HUES48 (cell line): ENCODE measurements around the gene NPFFR1.
"Not testable (repeated sequence)": the region's sequence is repeated elsewhere in the genome, so short reads cannot be mapped to it uniquely, and the experiment has no call there.

Source experiments
- H3K27ac ChIP-seq: one replicate; pipeline ENCODE4 v1.7.0; 2013; ENCODE audit warnings: low read depth, low read length, inconsistent platforms
- H3K27me3 ChIP-seq: 2 replicates; pipeline ENCODE4 v1.6.1; 2013; ENCODE audit warnings: mild to moderate bottlenecking, low read length; ENCODE audit not compliant: control insufficient read depth, insufficient read depth
- H3K36me3 ChIP-seq: 2 replicates; pipeline ENCODE4 v1.6.1; 2013; ENCODE audit warnings: low read length; ENCODE audit not compliant: control insufficient read depth, insufficient read depth
- H3K4me1 ChIP-seq: 2 replicates; pipeline ENCODE4 v1.6.1; 2013; ENCODE audit warnings: mild to moderate bottlenecking, low read length; ENCODE audit not compliant: control insufficient read depth, insufficient read depth
- H3K4me3 ChIP-seq: 2 replicates; pipeline ENCODE4 v1.5.1; 2013; ENCODE audit warnings: mild to moderate bottlenecking, low read depth, low read length
- H3K9ac ChIP-seq: 2 replicates; pipeline ENCODE4 v1.6.1; 2013; ENCODE audit warnings: mild to moderate bottlenecking, low read depth, low read length, moderate library complexity
- H3K9me3 ChIP-seq: 2 replicates; pipeline ENCODE4 v1.6.1; 2013; ENCODE audit warnings: low read length; ENCODE audit not compliant: control insufficient read depth, insufficient read depth

Gene NPFFR1

DNA sequence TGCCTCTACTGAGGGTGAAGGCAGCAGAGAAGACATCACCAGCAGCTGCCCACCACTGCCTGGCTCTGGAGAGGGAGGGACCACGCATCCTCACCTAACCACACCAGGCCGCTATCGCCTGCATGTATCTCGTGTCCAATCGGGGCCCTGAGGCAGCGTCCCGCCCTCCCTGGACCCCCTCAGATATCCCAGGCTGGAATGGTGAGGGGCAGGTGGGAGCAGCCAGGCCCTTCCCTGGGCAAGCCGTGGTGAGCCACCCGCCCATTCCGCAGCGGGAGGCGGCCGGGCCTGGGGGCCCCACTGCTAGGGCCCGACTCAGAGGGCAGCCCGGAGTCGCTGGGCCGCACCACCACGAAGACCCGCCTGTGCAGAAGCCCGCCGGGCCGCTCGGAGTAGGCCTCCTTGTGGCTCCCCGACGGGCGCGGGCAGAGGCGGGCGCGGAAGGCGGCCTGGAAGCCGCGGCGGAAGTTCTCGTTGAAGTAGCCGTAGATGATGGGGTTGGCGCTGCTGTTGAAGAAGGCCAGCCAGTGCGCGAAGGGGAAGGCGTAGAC, 29.0 kb downstream of the NPFFR1 start:
- Histone ChIP-seq H3K27ac (no peak overlapping the region), H3K36me3 (no peaks in the 10 kb centered on the region), H3K9ac (no peak overlapping the region), H3K27me3 (no peaks in the 10 kb centered on the region), H3K9me3 (no peaks in the 10 kb centered on the region), H3K4me1 (no peaks in the 10 kb centered on the region), H3K4me3 (no peak overlapping the region)

DNA sequence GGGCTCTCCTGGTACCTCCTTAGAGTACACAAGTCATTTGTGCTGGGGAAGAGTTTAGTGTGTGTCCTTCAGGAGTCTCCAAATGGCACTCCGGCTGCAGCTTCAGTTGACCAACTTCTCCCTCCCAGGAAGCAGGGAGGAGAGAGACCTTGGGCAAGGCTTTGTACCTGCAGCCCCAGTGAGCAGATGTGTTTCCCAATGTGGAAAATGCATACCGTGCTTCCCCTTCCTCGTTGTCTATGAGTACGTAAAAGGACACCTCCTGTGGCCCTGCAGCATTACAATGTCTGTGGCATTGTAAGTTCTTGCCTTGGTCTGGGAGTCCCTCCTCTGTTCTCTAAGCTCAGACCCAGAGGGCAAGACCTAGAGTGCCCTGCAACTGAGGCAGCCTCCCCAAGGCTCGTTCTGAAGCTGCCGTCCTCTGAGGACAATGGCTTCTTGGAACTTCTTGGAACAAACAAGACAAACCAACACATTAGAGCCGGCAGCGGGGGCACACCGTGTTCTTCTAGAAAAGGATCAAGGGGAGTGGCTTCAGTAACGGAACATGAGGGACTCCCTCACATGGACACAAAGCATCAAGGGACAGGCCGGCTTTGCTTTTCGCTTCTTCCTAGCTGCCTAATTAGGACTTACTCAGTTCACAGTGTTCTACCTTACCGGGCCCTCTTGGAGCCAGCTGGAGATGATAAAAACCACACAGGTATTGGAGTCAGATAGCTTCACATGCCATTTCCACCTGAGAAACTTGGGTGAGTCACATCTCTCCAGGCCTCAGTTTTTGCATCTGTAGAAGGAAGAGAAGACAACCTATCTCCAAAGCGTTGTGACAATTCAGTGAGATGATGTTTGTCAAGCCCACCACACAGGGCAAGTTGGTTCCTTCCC, 29.7 kb downstream of the NPFFR1 start:
- H3K36me3 ChIP-seq, result no peaks in the 10 kb centered on the region
- no peaks in the 10 kb centered on the region for H3K9me3 ChIP-seq
- no peak overlapping the region for H3K9ac ChIP-seq
- no peaks in the 10 kb centered on the region for H3K27me3 ChIP-seq
- H3K4me3 ChIP-seq, result no peak overlapping the region
- no peaks in the 10 kb centered on the region for H3K4me1 ChIP-seq
- H3K27ac ChIP-seq, result no peak overlapping the region

DNA sequence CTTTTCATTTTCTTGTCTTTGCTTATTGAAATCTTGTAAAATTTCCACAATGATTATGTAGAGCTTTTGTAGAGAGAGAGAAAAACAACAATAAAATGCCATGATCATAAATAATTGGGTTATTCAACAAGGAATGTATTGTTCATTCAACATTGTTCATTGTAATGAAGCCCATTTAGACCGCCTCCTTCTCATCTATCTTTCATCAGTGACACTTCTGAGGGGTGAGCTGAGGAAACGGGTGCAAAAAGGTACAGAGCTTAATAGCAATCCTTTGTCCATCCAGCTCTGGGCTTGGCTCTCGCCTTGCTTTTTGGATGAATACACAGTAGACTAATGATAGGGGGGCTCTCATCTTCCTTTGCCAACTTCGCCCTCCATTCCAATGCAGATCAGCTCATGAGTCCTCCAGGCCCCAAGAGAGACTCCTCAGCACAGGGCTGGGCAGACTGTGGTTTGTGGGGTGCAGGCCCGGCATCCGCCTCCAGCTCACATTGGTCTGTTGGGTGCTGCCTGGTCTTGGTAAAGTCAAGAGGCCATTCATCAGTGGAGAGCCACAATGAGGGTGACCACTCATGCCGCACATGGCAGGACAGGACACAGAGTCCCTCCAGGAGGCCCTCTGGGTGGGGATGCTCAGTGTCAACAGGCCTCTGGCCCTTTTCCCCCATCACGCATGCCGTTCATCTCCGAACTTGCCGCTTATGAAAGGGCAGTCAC, 32.7 kb downstream of the NPFFR1 start:
- no peak overlapping the region for H3K9ac ChIP-seq
- no peaks in the 10 kb centered on the region for H3K4me1 ChIP-seq
- H3K9me3 ChIP-seq, result no peaks in the 10 kb centered on the region
- no peak overlapping the region for H3K27ac ChIP-seq
- H3K27me3 ChIP-seq, result no peaks in the 10 kb centered on the region
- no peaks in the 10 kb centered on the region for H3K36me3 ChIP-seq
- no peak overlapping the region for H3K4me3 ChIP-seq

DNA sequence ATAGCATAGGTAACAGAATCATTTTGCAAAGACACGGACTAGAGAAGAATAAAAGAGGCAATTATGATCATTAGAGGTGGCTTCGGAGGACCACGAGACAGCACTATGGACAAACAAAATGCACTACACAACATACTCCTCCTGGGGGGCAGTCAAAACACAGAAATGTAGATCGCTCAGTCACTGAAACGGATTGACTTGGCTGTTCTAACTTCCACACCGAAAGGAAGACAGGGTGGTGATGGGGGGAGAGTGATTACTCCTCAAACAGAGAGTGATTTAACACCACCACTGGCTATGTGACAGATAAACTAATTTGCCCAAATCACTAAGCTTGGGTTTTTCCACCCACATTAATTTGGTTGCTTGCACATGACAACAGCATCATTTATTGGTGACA, 36.4 kb downstream of the NPFFR1 start:
- Histone ChIP-seq H3K36me3 (no peaks in the 10 kb centered on the region), H3K9ac (no peak overlapping the region), H3K4me1 (no peaks in the 10 kb centered on the region), H3K9me3 (no peaks in the 10 kb centered on the region), H3K4me3 (no peak overlapping the region), H3K27ac (no peak overlapping the region), H3K27me3 (no peaks in the 10 kb centered on the region)

DNA sequence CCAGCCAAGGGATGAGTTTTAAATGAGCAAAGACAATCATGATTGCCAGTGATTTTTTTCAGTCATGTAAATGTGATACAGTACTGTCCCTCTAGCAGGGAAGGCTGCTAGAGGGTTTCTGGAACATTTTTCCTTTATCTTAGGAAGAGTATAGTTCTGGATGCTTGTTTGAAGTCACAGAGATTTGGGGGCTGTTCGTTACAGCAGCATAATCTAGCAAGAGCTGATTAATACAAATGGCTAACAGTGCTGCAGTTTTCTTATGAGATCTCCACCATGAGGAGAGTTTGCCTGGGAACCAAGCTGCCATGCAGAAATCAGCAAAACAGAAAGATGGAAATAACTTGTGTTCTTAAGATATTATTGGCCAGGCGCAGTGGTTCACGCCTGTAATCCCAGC, 42.7 kb downstream of the NPFFR1 start:
- H3K4me3 ChIP-seq, result no peak overlapping the region
- H3K27me3 ChIP-seq, result no peaks in the 10 kb centered on the region
- no peak overlapping the region for H3K9ac ChIP-seq
- H3K27ac ChIP-seq, result no peak overlapping the region
- H3K9me3 ChIP-seq, result 0 out of 2 replicates have a peak, but pooled peaks cover 4% of the 10 kb centered on the region
- H3K36me3 ChIP-seq, result no peaks in the 10 kb centered on the region
- no peaks in the 10 kb centered on the region for H3K4me1 ChIP-seq

DNA sequence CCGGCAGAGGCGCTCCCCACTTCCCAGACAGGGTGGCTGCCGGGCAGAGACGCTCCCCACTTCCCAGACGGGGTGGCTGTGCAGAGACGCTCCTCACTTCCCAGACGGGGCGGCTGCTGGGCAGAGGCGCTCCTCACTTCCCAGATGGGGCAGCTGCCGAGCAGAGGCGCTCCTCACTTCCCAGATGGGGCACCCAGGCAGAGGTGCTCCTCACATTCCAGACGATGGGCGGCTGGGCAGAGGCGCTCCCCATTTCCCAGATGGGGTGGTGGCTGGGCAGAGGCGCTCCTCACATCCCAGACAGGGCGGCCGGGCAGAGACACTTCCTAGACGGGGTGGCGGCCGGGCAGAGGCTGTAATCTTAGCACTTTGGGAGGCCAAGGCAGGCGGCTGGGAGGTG, 43.8 kb downstream of the NPFFR1 start:
- not testable (repeated sequence) for H3K4me1 ChIP-seq, H3K9me3 ChIP-seq, H3K4me3 ChIP-seq, H3K27ac ChIP-seq, H3K9ac ChIP-seq, H3K36me3 ChIP-seq, H3K27me3 ChIP-seq

DNA sequence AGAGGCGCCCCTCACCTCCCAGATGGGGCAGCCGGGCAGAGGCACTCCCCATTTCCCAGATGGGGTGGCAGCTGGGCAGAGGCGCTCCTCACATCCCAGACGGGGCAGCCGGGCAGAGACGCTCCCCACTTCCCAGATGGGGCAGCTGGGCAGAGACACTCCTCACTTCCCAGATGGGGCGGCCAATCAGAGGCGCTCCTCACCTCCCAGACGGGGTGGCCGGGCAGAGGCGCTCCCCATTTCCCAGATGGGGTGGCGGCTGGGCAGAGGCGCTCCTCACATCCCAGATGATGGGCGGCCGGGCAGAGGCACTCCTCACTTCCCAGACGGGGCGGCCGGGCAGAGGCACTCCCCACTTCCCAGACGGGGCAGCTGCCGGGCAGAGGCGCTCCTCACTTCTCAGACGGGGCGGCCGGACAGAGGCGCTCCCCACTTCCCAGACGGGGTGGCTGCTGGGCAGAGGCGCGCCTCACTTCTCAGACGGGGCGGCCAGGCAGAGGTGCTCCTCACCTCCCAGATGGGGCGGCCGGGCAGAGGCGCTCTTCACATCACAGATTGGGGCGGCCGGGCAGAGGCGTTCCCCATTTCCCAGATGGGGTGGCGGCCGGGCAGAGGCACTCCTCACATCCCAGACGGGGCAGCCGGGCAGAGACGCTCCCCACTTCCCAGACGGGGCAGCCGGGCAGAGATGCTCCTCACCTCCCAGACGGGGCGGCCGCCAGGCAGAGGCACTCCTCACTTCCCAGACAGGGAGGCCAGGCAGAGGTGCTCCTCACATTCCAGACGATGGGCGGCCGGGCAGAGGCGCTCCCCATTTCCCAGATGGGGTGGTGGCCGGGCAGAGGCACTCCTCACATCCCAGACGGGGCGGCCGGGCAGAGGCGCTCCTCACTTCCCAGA, 44.5 kb downstream of the NPFFR1 start:
- H3K4me3 ChIP-seq, H3K9me3 ChIP-seq, H3K9ac ChIP-seq, H3K36me3 ChIP-seq, H3K27me3 ChIP-seq, H3K4me1 ChIP-seq, H3K27ac ChIP-seq: not testable (repeated sequence)

DNA sequence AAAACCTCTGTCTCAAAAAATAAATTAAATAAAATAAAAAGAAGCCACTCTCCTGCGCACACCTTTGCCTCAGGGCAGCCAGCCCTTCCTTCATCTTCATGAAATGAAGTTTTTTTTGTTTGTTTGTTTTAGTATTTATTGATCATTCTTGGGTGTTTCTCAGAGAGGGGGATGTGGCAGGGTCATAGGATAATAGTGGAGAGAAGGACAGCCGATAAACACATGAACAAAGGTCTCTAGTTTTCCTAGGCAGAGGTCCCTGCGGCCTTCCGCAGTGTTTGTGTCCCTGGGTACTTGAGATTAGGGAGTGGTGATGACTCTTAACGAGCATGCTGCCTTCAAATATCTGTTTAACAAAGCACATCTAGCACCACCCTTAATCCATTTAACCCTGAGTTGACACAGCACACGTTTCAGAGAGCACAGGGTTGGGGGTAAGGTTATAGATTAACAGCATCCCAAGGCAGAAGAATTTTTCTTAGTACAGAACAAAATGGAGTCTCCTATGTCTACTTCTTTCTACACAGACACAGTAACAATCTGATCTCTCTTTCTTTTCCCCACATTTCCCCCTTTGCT, 45.8 kb downstream of the NPFFR1 start:
- H3K9ac ChIP-seq, H3K4me3 ChIP-seq, H3K36me3 ChIP-seq, H3K9me3 ChIP-seq, H3K4me1 ChIP-seq, H3K27ac ChIP-seq, H3K27me3 ChIP-seq: not testable (repeated sequence)

DNA sequence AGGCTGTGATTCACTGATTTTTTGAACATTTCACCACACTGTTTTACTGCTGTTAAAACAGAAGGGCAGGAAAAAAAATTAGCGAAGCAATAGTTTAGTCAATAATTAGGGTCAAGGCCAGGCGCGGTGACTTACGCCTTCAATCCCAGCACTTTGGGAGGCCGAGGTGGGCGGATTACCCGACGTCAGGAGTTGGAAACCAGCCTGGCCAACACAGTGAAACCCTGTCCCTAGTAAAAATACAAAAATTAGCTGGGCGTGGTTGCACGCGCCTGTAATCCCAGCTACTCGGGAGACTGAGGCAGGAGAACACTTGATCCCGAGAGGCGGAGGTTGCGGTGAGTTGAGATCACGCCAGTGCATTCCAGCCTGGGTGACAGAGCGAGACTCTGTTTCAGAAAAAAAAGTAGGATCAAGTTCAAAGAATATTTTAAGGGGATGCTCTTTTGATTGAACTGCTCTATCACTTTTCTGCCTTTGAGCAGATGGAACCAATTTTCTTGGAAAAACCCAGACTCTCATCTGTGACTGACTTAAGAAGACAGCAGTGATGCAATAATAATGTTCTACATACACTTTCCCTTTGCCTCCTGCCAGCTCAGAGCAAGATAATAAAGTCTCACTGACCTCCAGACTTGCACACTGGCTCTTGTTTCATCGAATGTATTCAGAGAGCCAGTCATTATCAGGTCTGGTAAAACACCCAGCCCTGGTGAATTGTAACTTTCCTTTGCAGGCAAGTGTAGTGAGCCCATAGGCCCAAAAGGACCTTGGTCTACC, 48.9 kb downstream of the NPFFR1 start:
- H3K9me3 ChIP-seq, result 0 out of 2 replicates have a peak, but pooled peaks cover 4% of the 10 kb centered on the region
- H3K27me3 ChIP-seq, result no peaks in the 10 kb centered on the region
- H3K27ac ChIP-seq, result no peak overlapping the region
- H3K36me3 ChIP-seq, result peaks cover 7% of the 10 kb centered on the region
- no peak overlapping the region for H3K4me3 ChIP-seq
- no peak overlapping the region for H3K9ac ChIP-seq
- H3K4me1 ChIP-seq, result peaks cover 3% of the 10 kb centered on the region

DNA sequence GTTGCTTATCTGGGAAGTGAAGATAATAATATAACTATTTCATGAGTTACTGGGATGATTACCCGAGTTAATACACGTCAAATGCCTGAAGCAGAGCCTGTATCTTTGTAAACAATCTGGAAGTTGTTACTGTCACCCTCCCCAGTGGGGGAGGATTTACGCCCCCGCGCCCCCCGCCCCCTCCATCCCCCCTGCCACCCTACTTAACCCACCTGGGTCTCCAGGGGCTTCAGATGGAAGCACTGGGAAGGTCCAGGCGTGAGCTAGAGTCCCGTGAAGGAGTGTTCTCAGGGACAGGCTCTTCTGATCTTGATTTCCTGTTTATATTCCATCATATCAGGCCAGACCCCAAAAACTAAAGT, 49.9 kb downstream of the NPFFR1 start:
- peak overlapping the region; percentile 94 for H3K9ac ChIP-seq
- H3K9me3 ChIP-seq, result 0 out of 2 replicates have a peak, but pooled peaks cover 4% of the 10 kb centered on the region
- no peaks in the 10 kb centered on the region for H3K27me3 ChIP-seq
- peak overlapping the region; percentile 86 for H3K27ac ChIP-seq
- peak overlapping the region; percentile 92 for H3K4me3 ChIP-seq
- peaks cover 16% of the 10 kb centered on the region for H3K36me3 ChIP-seq
- H3K4me1 ChIP-seq, result peaks cover 3% of the 10 kb centered on the region
